NT2/D1 (cell line): ENCODE data around the gene SPARCL1.

Source experiments
- DNase-seq: peaks from one replicate; pipeline ENCODE4 v3.0.0-alpha.2; 2011; ENCODE audit warnings: low read depth, low spot score
- H3K27me3 ChIP-seq: 2 replicates; pipeline ENCODE4 v1.6.0; 2011; ENCODE audit warnings: mild to moderate bottlenecking; ENCODE audit not compliant: insufficient read length, insufficient read depth
- H3K36me3 ChIP-seq: 2 replicates; pipeline ENCODE4 v1.6.1; 2011; ENCODE audit warnings: mild to moderate bottlenecking, low read length, mixed read lengths; ENCODE audit not compliant: insufficient read depth, insufficient read length
- H3K4me1 ChIP-seq: 2 replicates; pipeline ENCODE4 v1.5.1; 2011; ENCODE audit not compliant: insufficient read depth, insufficient read length
- H3K4me3 ChIP-seq: 2 replicates; pipeline ENCODE4 v1.5.1; 2011; ENCODE audit warnings: low read depth; ENCODE audit not compliant: insufficient read length
- H3K9ac ChIP-seq: 2 replicates; pipeline ENCODE4 v1.6.0; 2011; ENCODE audit warnings: low read depth; ENCODE audit not compliant: insufficient read length
- H3K9me3 ChIP-seq: 2 replicates; pipeline ENCODE4 v1.5.1; 2011; ENCODE audit warnings: mild to moderate bottlenecking, low read length; ENCODE audit not compliant: insufficient read depth
- SUZ12 ChIP-seq: IDR thresholded peaks from 2 replicates; pipeline ENCODE4 v1.6.1; 2011; ENCODE audit not compliant: insufficient read length, insufficient read depth; ENCODE audit errors: extremely low read depth
- YY1 ChIP-seq: IDR thresholded peaks from 2 replicates; pipeline ENCODE4 v1.6.1; 2011; ENCODE audit not compliant: insufficient read length, insufficient read depth
- ZNF274 ChIP-seq: IDR thresholded peaks from 2 replicates; pipeline ENCODE4 v1.6.1; 2011; ENCODE audit warnings: mild to moderate bottlenecking, low read depth, low read length

Gene SPARCL1

DNA sequence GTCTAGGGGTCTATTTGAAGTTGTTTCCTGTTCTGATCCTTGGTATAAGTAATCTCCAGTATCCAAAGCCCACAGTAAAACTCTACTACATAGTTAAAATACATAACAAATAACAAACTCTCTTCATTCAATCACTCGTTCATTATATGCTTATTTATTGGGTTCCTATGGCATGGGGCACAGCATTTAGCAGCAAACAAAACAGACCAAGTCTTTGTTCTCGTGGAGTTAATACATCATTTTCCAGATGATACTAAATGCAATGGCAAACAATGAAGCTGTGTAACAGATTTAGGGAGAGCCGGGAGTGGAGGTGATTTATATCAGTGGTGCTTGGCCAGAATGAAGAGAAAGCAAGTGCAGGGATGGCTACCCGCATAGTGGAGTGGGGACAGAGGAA, 36.6 kb upstream of the SPARCL1 start:
- no peaks in the 10 kb centered on the region for H3K27me3 ChIP-seq
- no peak overlapping the region for H3K9ac ChIP-seq
- no peaks in the 10 kb centered on the region for H3K36me3 ChIP-seq
- TF ChIP-seq SUZ12 (no peak), ZNF274 (no peak), YY1 (no peak)
- H3K4me1 ChIP-seq = no peaks in the 10 kb centered on the region
- H3K4me3 ChIP-seq = no peak overlapping the region
- no peaks in the 10 kb centered on the region for H3K9me3 ChIP-seq
- no peak for DNase-seq

DNA sequence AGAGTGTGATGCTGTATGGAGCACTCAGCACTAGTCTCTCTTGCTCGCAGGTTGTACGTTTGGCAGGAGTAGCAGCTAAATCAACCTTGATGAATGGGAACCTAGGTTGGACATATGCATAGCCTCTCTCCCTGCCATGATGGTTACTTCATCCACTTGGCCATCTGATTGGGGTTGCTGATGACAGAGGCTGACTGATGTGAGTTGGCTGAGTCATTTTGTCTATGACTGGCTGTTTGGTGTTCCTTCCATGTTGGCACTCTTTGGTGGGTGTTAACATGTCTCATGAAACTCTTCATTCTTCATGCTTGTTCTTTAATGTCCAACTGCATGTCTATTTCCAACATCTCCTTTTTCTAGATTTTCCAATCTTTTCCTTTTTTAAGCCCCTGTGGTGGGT, 31.6 kb upstream of the SPARCL1 start:
- TF ChIP-seq YY1 (no peak), ZNF274 (no peak), SUZ12 (no peak)
- no peaks in the 10 kb centered on the region for H3K27me3 ChIP-seq
- no peaks in the 10 kb centered on the region for H3K4me1 ChIP-seq
- no peaks in the 10 kb centered on the region for H3K36me3 ChIP-seq
- no peak for DNase-seq
- H3K4me3 ChIP-seq = no peak overlapping the region
- no peaks in the 10 kb centered on the region for H3K9me3 ChIP-seq
- no peak overlapping the region for H3K9ac ChIP-seq

DNA sequence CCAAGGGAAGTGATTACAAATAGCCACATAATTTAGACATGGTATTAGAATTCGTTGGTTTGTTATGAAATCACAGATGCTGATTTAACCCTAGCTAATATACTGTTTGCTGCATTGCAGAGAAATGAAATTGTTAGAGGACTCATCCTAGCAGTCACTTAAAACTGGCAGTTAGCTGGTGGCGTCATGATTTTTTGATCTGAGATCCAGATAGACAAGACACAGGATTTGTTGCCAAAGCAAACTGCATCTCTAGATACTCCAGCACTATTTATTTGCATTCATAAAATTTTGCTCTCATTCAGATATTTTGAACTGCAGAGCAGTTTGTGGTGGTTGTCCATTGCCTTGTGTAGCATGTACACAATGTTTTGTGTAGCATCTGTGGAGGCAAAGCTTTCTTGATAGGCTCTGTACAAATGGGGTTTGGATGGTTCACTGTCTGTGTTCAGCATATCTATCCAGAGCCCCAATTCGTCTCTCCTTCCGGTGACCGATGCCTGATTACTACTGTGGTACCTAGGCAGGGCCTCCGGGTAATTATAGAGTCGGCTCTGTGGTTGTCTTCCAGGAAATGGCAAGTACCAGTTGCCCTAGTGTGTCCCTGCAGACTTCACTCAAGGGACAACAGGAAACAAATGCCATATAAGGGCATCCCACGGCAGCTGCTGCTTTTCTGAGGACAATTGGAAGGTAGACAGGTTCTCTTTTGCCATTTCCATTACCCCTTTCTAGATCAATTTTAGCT, 30.1 kb upstream of the SPARCL1 start:
- Histone ChIP-seq H3K9ac (no peak overlapping the region), H3K4me1 (no peaks in the 10 kb centered on the region), H3K9me3 (no peaks in the 10 kb centered on the region), H3K36me3 (no peaks in the 10 kb centered on the region), H3K27me3 (no peaks in the 10 kb centered on the region), H3K4me3 (no peak overlapping the region)
- no peak for TF ChIP-seq YY1
- no peak for TF ChIP-seq ZNF274
- no peak for DNase-seq

DNA sequence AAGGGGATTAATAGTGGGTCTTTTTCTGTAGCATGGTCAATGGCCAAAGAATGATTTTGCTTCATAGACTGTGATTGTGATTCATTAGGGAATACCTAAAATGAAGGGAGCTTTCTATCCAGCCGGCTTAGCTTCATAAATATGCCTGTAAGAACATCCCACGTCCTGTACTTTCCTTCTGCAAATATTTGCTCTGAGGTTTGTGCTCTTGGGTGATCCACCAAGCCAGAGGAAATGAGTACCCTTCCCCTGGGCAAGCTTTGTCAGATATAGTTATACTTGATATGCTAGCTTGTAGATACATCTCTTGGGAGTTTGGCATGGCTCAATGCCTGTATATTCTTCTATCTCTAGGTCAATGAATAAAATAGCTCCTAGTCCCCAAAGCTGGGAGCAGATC, 28.2 kb upstream of the SPARCL1 start:
- no peak for DNase-seq
- H3K36me3 ChIP-seq = no peaks in the 10 kb centered on the region
- no peak for TF ChIP-seq SUZ12
- TF ChIP-seq YY1 = no peak
- TF ChIP-seq ZNF274 = no peak

DNA sequence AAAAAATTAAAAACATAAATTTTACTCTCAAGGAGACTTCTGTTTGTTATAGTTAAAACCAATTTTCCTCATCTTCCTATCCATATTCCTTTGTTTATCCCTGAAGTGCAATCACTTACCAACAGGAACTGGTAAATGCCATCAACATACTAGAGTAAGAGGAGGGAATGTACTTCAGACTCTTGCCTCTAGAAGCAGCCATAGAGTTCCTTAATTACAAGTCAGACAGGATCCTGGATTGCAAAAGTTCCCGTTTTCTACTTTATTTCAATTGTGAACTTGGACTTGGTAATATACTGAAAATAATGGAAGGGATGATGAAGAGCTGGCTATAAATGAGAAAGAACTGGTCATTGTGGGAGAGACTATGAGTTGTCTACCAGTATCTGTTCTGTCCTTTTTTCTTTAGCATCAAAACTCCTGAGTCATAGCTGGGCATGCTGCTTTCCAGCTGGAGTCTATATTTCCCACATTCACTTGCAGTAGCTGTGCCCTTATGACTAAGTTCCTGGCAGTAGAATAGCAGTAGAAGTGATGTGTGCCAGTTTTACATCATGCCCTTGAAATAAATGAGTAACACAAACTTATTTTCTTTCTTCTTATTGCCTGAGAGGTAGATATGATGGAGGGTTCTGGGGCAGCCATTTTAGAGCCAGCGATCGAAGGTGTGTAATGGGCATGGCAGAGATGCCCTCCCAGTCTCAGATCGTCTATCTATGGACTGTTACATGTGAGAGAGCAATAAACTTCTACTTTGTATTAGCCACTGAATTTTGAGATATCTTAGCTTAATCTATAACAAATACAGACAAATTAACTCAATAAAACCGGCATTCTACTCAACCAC, 26.8 kb upstream of the SPARCL1 start:
- no peak for DNase-seq
- H3K4me3 ChIP-seq = no peak overlapping the region
- TF ChIP-seq SUZ12 = no peak
- TF ChIP-seq YY1 = no peak
- TF ChIP-seq ZNF274 = no peak
- no peaks in the 10 kb centered on the region for H3K36me3 ChIP-seq
- no peak overlapping the region for H3K9ac ChIP-seq
- H3K9me3 ChIP-seq = no peaks in the 10 kb centered on the region
- H3K4me1 ChIP-seq = no peaks in the 10 kb centered on the region
- H3K27me3 ChIP-seq = no peaks in the 10 kb centered on the region

More for the DNA sequence above, 28.2 kb upstream of the SPARCL1 start:
- Histone ChIP-seq H3K9me3 (no peaks in the 10 kb centered on the region), H3K27me3 (no peaks in the 10 kb centered on the region), H3K4me3 (no peak overlapping the region), H3K4me1 (no peaks in the 10 kb centered on the region), H3K9ac (no peak overlapping the region)

DNA sequence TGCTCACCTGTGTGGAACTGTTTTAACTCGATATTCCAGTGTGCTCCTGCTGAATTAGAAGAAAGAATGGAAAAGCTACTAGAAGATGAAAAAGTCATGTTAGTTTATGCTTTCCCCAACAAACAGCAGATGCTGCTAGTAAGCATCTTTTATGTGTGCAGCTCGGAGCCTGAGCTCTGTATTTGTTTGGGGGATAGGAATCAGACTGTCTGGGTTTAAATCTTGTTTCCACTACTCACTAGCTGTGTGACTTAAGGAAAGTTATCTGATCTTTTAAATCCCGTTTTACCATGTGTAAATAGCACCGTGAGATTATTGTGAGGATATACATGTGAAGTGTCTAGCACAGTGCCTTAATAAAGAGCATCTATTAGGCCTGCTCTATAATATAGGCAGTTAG, 24.0 kb upstream of the SPARCL1 start:
- H3K36me3 ChIP-seq = no peaks in the 10 kb centered on the region
- H3K27me3 ChIP-seq = no peaks in the 10 kb centered on the region
- H3K4me1 ChIP-seq = no peaks in the 10 kb centered on the region
- no peak overlapping the region for H3K9ac ChIP-seq
- TF ChIP-seq YY1 = no peak
- TF ChIP-seq ZNF274 = no peak
- TF ChIP-seq SUZ12 = no peak
- no peaks in the 10 kb centered on the region for H3K9me3 ChIP-seq
- no peak for DNase-seq
- no peak overlapping the region for H3K4me3 ChIP-seq

DNA sequence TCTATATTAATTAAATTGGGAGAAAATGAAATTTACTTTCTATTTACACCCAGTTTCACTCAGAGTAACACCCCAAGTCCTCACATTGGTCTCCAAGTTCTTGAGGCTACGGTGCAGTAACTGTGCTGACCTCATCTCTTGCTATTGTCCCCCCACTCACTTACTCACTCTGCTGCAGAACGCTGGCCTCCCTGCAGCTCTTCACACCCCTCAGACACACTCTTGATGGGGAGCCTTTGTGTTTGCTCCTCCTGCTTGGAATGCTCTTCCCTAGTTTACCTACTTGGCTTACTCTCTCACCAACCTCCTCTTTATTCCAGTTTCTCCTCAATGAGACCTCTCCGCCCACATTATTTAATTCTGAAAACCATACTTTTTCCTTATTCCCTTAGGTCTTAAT, 22.2 kb upstream of the SPARCL1 start:
- DNase-seq = no peak
- no peaks in the 10 kb centered on the region for H3K9me3 ChIP-seq
- H3K4me3 ChIP-seq = no peak overlapping the region
- TF ChIP-seq SUZ12 (no peak), YY1 (no peak), ZNF274 (no peak)
- no peak overlapping the region for H3K9ac ChIP-seq
- no peaks in the 10 kb centered on the region for H3K27me3 ChIP-seq
- no peaks in the 10 kb centered on the region for H3K36me3 ChIP-seq
- no peaks in the 10 kb centered on the region for H3K4me1 ChIP-seq

DNA sequence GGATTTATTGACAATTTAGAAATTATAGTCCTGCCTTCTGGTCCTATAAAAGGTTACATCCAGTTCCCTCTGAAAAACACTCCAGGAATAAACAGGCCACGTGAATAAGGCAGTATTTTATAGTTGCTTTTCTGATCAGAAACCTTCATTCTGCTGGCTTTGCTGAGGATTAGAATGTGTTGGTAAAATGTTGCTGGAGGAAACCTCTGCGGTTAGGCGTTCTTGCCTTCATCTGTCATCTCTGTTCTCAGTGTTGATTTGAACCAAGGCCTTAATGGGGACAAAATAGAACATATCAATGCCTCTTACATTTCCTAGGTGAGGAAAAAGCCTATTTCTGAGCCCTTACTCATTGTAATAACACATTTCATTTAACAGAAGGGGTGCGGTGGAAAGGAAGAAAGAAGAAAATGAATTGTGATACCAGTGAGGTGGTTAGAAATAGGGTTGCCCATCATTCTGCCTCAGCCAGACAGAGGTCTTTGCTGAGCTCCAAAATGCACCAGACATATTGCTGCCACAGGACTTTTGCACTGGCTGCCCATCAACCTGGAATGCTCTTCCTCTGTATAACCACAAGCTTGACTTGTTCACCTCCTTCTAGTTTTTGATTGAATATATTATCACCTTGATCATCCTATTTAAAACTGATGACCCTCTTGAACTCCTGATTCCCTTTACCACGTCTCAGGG, 18.0 kb upstream of the SPARCL1 start:
- no peak for TF ChIP-seq SUZ12
- TF ChIP-seq YY1 = no peak
- no peak for TF ChIP-seq ZNF274
- no peaks in the 10 kb centered on the region for H3K27me3 ChIP-seq
- no peak overlapping the region for H3K4me3 ChIP-seq
- H3K4me1 ChIP-seq = no peaks in the 10 kb centered on the region
- H3K9ac ChIP-seq = no peak overlapping the region
- DNase-seq = no peak
- H3K36me3 ChIP-seq = no peaks in the 10 kb centered on the region
- H3K9me3 ChIP-seq = no peaks in the 10 kb centered on the region
